ENCODE data around the gene SNAP25. TPM values are rescaled to one million over a fixed set of nuclear protein-coding genes. Genes with fewer than 3 reads are reported as not detected.

Gene SNAP25
- total RNA-seq, 1 donor from 2014 or later = 1.6 TPM

- Mint-ChIP-seq H3K36me3 (ENCODE audit: unreplicated experiment) (no peaks in the 10 kb centered on the region), H3K4me3 (ENCODE audit: unreplicated experiment) (no peak overlapping the region), H3K4me1 (ENCODE audit: unreplicated experiment) (peaks cover 36% of the 10 kb centered on the region), H3K27ac (ENCODE audit: unreplicated experiment) (no peak overlapping the region), H3K27me3 (ENCODE audit: unreplicated experiment) (no peaks in the 10 kb centered on the region), H3K9me3 (ENCODE audit: unreplicated experiment) (peaks cover 3% of the 10 kb centered on the region)
- no peak for DNase-seq (ENCODE audit: extremely low spot score, unreplicated experiment)
- TF ChIP-seq, protein P1, sequence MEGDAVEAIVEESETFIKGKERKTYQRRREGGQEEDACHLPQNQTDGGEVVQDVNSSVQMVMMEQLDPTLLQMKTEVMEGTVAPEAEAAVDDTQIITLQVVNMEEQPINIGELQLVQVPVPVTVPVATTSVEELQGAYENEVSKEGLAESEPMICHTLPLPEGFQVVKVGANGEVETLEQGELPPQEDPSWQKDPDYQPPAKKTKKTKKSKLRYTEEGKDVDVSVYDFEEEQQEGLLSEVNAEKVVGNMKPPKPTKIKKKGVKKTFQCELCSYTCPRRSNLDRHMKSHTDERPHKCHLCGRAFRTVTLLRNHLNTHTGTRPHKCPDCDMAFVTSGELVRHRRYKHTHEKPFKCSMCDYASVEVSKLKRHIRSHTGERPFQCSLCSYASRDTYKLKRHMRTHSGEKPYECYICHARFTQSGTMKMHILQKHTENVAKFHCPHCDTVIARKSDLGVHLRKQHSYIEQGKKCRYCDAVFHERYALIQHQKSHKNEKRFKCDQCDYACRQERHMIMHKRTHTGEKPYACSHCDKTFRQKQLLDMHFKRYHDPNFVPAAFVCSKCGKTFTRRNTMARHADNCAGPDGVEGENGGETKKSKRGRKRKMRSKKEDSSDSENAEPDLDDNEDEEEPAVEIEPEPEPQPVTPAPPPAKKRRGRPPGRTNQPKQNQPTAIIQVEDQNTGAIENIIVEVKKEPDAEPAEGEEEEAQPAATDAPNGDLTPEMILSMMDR (IDR thresholded peaks at IDR 0.05) = no peak
Observed at GRCh38 chr20:10307359-10307735, 88.7 kb downstream of the SNAP25 start.

- Mint-ChIP-seq H3K4me3 (ENCODE audit: unreplicated experiment) (no peak overlapping the region), H3K27ac (ENCODE audit: unreplicated experiment) (no peak overlapping the region), H3K27me3 (ENCODE audit: unreplicated experiment) (no peaks in the 10 kb centered on the region), H3K9me3 (ENCODE audit: unreplicated experiment) (peaks cover 3% of the 10 kb centered on the region), H3K4me1 (ENCODE audit: unreplicated experiment) (peaks cover 47% of the 10 kb centered on the region), H3K36me3 (ENCODE audit: unreplicated experiment) (no peaks in the 10 kb centered on the region)
- no peak for DNase-seq (ENCODE audit: extremely low spot score, unreplicated experiment)
- TF ChIP-seq, protein P1 (IDR thresholded peaks at IDR 0.05) = no peak
Observed at GRCh38 chr20:10308652-10309051, 90.0 kb downstream of the SNAP25 start.

- no peak overlapping the region for H3K27ac Mint-ChIP-seq (ENCODE audit: unreplicated experiment)
- H3K4me1 Mint-ChIP-seq (ENCODE audit: unreplicated experiment) = peaks cover 54% of the 10 kb centered on the region
- TF ChIP-seq, protein P1 (IDR thresholded peaks at IDR 0.05) = no peak
Observed at GRCh38 chr20:10309326-10309725, 90.7 kb downstream of the SNAP25 start.

GRCh38 chr20:10312111-10312510 is 93.5 kb downstream of the SNAP25 start:
- TF ChIP-seq, protein P1 (IDR thresholded peaks at IDR 0.05) = no peak
- Mint-ChIP-seq H3K27me3 (ENCODE audit: unreplicated experiment) (no peaks in the 10 kb centered on the region), H3K9me3 (ENCODE audit: unreplicated experiment) (peaks cover 3% of the 10 kb centered on the region), H3K27ac (ENCODE audit: unreplicated experiment) (no peak overlapping the region), H3K36me3 (ENCODE audit: unreplicated experiment) (no peaks in the 10 kb centered on the region), H3K4me1 (ENCODE audit: unreplicated experiment) (peaks cover 69% of the 10 kb centered on the region), H3K4me3 (ENCODE audit: unreplicated experiment) (no peak overlapping the region)
- DNase-seq (ENCODE audit: extremely low spot score, unreplicated experiment) = no peak

More at GRCh38 chr20:10309326-10309725, 90.7 kb downstream of the SNAP25 start:
- Mint-ChIP-seq H3K36me3 (ENCODE audit: unreplicated experiment) (no peaks in the 10 kb centered on the region), H3K27me3 (ENCODE audit: unreplicated experiment) (no peaks in the 10 kb centered on the region), H3K4me3 (ENCODE audit: unreplicated experiment) (no peak overlapping the region), H3K9me3 (ENCODE audit: unreplicated experiment) (peaks cover 3% of the 10 kb centered on the region)
- no peak for DNase-seq (ENCODE audit: extremely low spot score, unreplicated experiment)

DNA sequence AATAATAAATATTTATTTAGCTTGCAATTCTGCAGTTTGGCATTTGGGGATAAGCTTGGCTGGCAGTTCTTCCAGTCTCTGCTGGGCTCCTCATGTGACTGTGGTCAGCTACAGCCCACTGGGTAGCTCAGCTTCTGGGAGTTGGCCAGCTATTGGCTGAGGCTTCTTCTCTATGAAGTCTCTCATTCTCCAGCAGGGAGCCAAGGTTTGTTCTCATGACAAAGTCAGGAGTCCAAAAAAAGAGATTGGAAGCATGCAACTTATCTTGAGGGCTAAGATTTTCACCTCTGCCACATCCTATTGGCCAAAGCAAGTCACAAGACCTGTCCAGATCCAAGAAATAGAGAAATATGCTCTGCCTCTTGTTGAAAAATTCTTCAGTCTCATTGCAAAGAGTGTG is 94.6 kb downstream of the SNAP25 start:
- DNase-seq (ENCODE audit: extremely low spot score, unreplicated experiment) = no peak
- H3K27me3 Mint-ChIP-seq (ENCODE audit: unreplicated experiment) = no peaks in the 10 kb centered on the region
- no peak overlapping the region for H3K4me3 Mint-ChIP-seq (ENCODE audit: unreplicated experiment)
- TF ChIP-seq, protein P1 (IDR thresholded peaks at IDR 0.05) = no peak
- H3K9me3 Mint-ChIP-seq (ENCODE audit: unreplicated experiment) = peaks cover 3% of the 10 kb centered on the region
- no peak overlapping the region for H3K27ac Mint-ChIP-seq (ENCODE audit: unreplicated experiment)
- no peaks in the 10 kb centered on the region for H3K36me3 Mint-ChIP-seq (ENCODE audit: unreplicated experiment)
- peaks cover 64% of the 10 kb centered on the region for H3K4me1 Mint-ChIP-seq (ENCODE audit: unreplicated experiment)

Data from osteocyte (in vitro differentiated cells).